ENCODE measurements around the gene EXOSC3. TPM values are rescaled to one million over a fixed set of nuclear protein-coding genes. Genes with fewer than 3 reads are reported as not detected.

Gene EXOSC3
- total RNA-seq, 1 donor from 2014 or later, result 27.3 TPM

- ATAC-seq, result no peak
Observed at GRCh38 chr9:37732086-37732741, 52.6 kb downstream of the EXOSC3 start.

- ATAC-seq, result no peak
Observed at GRCh38 chr9:37730839-37731238, 54.0 kb downstream of the EXOSC3 start.

- ATAC-seq, result no peak
Observed at GRCh38 chr9:37730256-37730655, 54.6 kb downstream of the EXOSC3 start.

Other genes with a start within 250 kb of the EXOSC3 start
- 3.4 TPM for gene FBXO10, start 208.7 kb downstream of the EXOSC3 start, total RNA-seq
- gene TOMM5, start 192.5 kb downstream of the EXOSC3 start, total RNA-seq, result 73.6 TPM
- gene FRMPD1, start 134.1 kb downstream of the EXOSC3 start, total RNA-seq, result 0.04 TPM
- gene TRMT10B, start 31.3 kb downstream of the EXOSC3 start, total RNA-seq, result 4.5 TPM
- 24.4 TPM for gene DCAF10, start 15.7 kb upstream of the EXOSC3 start, total RNA-seq
- gene SLC25A51, start 119.1 kb upstream of the EXOSC3 start, total RNA-seq, result 20.8 TPM

Data from esophagus mucosa (tissue), 1 donor.